CD1c-positive myeloid dendritic cell (primary cell): Measurements from ENCODE around the gene PRPF31.
A peak's percentile ranks its signal among the peaks of the same experiment; 100 is the strongest.
"Not testable (repeated sequence)": the region's sequence is repeated elsewhere in the genome, so short reads cannot be mapped to it uniquely, and the experiment has no call there.

Experiments
- DNase-seq: peaks from one replicate; pipeline ENCODE4 v3.0.0-alpha.2; 2016; ENCODE audit errors: extremely low spot score

The PRPF31 gene

GRCh38 chr19:54164369-54165068 lies 49.0 kb downstream of the PRPF31 start:
- peak; percentile 56 for DNase-seq

- no peak for DNase-seq
Measured at GRCh38 chr19:54165222-54165621, 49.7 kb downstream of the PRPF31 start.

GRCh38 chr19:54168174-54168917 lies 52.8 kb downstream of the PRPF31 start:
- DNase-seq, result peak; percentile 93

GRCh38 chr19:54169149-54169740 lies 53.7 kb downstream of the PRPF31 start:
- DNase-seq, result no peak

- DNase-seq, result not testable (repeated sequence)
Measured at GRCh38 chr19:54171736-54172431, 56.3 kb downstream of the PRPF31 start.

GRCh38 chr19:54172471-54173358 lies 57.2 kb downstream of the PRPF31 start, which contains the start of gene TMC4:
Gene TMC4, minus strand, starts transcription at chr19:54173160. Its CDS starts 43 bp downstream, at chr19:54173117.
- no peak for DNase-seq

- DNase-seq, result no peak
Measured at GRCh38 chr19:54173359-54173699, 57.8 kb downstream of the PRPF31 start.

- no peak for DNase-seq
Measured at GRCh38 chr19:54173951-54174834, 58.6 kb downstream of the PRPF31 start.

GRCh38 chr19:54178581-54179261 lies 63.2 kb downstream of the PRPF31 start:
- DNase-seq, result peak; percentile 38

- no peak for DNase-seq
Measured at GRCh38 chr19:54179262-54179852, 63.8 kb downstream of the PRPF31 start.

- DNase-seq, result peak; percentile 42
Measured at GRCh38 chr19:54179921-54180461, 64.4 kb downstream of the PRPF31 start.

GRCh38 chr19:54180691-54181091 lies 65.1 kb downstream of the PRPF31 start:
- no peak for DNase-seq
